GM18951 (cell line): ENCODE data around the gene SCMH1.

Experiments used
- POLR2A ChIP-seq: IDR thresholded peaks from 4 replicates; pipeline ENCODE4 v1.6.1; 2011; ENCODE audit warnings: mild to moderate bottlenecking; ENCODE audit not compliant: insufficient read length, insufficient read depth; ENCODE audit errors: extremely low read depth
- in situ Hi-C: fragments of 300-500 bp; cut with MboI; formaldehyde crosslinking; loops from one replicate; pipeline ENCODE4 v1.12.0; 2022; ENCODE audit warnings: low sequenced_read_pairs, mixed read lengths, inconsistent platforms; ENCODE audit not compliant: unreplicated experiment

SCMH1 gene

DNA sequence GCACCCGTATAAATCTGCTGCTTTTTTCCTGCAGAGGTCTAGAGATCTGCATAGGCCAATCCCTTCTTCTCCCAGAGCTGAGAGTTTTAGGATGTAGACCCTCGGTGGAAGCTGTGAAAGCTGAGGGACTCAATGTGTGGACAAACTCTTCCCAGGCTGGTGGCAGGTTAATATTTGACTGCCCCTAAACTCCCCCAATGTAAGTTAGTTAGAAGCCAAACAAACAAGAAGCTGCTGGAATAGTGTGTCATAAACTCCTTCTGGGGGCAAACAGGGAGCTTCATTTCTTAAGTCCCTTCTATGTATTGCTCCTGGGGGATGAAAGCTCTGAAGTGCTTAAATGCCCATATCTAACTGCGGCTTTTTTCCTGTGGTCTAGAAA lies 72.3 kb downstream of the SCMH1 start:
- in situ Hi-C loops: no loop called here
- TF ChIP-seq POLR2A: no peak

DNA sequence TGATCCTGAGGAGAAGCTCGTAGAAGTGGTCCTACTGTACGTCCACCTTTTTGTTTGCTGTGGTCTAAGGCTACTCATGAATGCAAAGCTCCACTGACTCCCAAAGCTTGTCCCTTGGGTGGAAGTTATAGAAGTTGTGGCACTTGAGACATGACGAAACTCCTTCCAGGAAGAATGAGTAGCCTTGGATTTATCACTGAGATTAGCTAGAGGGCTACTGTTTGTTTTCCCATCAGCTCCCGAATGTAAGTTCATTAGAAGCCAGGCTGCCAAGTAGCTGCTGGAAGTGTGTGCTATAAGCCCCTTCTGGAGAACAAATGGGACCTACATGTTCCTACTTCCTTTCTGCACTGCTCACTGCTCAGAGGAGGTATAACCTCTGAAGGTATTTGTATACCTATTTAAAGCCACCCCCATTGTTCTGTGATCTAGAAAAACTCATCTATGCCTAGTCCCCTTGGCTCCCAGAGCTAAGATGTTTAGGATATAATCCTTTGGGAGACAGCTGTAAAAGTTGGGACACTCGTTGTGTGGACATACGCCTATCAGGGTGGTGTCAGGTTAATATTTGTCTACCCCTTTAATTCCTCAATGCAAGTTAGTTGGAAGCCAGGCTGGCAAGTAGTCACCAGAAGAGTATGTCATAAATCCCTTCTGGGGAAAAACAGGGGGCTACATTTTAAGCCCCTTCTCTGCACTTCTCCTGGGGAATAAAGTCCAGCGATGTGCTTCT lies 72.9 kb downstream of the SCMH1 start:
- TF ChIP-seq POLR2A: no peak
- in situ Hi-C loops: no loop called here

DNA sequence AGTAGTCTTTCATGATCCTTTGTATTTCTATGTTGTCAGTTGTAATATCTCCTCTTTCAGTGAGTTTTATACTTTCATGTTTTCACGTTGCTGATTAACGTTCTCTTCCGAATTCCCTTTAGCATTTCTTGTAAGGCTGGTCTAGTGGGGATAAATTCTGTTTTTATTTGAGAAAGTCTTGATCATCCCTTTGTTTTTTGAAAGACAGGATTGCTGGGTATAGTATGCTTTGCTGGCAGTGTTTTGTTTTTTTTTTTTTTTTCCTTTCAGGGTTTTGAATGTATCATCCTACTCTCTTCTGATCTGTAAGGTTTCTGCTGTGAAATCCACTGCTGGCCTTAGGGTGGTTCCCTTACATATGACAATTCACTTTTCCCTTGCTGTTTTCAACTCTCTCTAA lies 74.4 kb downstream of the SCMH1 start:
- in situ Hi-C loops: no loop called here
- no peak for TF ChIP-seq POLR2A

DNA sequence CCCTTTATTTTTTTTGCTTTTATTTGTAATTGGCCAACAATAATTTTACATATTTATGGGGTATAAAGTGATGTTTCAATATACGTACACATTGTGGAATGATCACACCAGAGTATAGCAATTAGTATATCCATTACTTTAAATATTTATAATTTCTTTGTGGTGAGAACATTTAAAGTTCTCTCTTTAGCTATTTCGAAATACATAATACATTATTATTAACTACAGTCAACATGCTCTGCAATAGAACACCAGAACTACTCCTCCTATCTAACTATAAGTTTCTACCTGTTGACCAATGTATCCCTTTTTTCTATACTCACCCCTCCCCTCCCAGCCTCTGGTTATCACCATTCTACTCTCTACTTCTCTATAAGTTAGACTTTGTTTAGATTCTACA lies 77.4 kb downstream of the SCMH1 start:
- no peak for TF ChIP-seq POLR2A
- in situ Hi-C loops: no loop called here

DNA sequence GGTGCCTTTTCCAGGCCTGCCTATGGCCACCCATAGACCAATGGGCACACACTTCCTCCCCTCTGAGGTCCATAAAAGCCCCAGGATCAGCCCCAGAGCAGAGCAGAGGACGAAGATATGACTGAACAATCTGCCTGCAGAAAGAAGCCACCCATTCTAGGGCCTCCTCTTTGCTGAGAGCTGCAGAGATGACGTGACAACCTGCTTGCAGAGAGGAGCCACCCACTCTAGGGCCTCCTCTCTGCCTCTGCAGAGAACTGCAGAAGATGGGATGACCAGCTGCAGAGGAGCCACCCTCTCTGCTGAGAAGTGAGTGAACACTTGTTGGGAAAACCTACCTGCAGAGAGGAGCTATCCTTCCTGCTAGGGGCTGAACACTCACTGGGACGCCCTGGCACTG lies 79.7 kb downstream of the SCMH1 start:
- TF ChIP-seq POLR2A: no peak
- in situ Hi-C loops: no loop called here

DNA sequence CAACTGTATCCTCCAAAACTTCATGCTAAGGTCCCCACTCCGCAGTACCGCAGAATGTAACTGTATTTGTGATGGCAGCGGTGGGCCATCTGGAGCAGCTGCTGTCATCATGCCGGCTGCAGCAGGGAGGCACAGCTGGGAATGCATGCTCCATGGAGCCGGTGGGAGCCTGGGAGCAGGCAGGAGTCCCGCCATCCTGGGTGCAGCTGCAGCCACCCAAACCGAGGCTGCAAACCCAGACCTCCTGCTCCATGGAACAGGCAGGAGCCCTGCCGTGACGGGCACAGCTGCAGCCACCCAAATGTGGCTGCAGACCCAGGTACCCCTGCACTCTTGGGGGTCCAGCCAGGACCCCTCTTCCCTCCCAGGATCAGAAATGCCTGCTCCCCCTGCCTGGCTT lies 80.3 kb downstream of the SCMH1 start:
- no peak for TF ChIP-seq POLR2A
- in situ Hi-C loops: no loop called here

DNA sequence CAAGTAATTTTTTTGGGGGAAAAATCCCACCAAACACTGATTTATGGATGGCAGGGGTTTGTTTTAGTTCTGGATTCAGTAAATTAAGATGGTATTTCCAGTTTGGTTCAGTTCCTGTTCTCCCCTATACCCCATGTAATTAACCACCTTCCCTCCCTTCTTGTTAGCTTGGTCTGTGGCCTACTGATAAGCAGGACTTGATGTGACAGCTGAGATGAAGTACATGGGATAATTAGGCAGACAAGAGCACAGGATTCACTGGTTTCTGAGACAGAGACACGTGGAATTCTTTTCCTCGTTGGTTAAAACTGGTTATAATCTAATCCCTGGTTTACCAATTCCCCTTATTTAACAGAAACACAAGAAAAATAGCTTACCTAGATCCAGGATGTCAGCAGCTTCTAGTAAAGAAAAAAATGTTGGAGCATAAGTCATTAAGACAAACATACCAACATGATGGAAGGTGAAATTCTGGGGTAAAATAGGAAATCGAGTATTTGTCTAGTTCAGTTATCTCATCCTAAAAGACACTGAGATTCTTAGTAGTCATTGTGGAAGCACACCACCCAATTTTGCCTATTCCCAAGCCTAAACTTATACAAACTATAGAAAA lies 81.5 kb downstream of the SCMH1 start:
- no peak for TF ChIP-seq POLR2A
- in situ Hi-C loops: no loop called here

DNA sequence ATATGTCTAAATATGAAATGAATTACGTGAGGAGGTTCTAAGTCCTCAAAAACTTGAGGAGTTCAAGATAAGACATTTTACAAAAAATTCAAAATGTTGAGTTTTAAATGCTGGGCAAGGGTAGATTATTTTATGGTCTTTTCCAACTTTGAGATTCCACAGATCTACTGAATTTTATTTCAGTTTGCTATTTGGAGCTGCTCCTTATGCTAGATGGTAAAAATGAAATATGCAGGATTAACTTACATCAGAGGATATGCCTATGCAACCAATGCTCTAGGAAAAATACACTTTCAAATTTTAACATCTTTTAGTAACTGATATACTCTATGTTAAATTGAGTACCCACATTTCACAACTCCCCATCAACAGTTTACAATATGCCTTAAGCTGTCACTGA lies 83.1 kb downstream of the SCMH1 start:
- TF ChIP-seq POLR2A: no peak
- in situ Hi-C loops: no loop called here

DNA sequence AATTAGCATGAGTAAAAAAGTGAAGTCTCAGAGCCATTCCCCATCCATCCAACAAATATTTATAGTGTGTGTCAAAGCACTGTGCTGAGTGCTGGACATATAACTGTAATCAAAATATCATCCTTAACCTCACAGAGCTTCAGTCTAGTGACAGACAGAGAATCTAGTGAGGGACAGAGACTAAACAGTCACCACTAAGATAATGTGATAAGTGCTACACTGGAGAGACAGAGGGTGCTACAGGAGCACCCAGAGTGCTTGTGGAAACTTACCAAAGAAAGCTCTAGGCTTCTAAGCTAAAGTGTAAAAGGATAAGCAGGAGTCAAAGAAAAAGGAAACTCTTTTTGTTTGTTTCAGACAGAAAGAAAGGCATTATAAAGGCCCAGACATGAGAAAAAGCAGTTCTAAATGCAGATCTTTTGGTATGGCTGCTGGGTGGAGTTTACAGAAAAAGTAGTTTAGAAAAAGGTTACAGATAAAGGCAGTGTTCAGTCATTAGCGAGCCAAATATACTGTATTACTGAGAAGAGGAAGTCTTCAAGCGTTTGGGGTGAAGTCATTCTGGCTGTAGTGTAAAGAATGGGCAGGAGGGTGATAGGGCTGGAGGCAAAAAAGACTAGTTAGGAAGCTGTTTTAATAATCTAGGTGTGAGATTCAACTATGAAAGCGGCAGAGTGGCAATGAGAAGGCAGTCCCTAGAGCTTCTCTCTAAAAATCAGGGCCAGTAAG lies 83.8 kb downstream of the SCMH1 start:
- TF ChIP-seq POLR2A: no peak
- in situ Hi-C loops: no loop called here

DNA sequence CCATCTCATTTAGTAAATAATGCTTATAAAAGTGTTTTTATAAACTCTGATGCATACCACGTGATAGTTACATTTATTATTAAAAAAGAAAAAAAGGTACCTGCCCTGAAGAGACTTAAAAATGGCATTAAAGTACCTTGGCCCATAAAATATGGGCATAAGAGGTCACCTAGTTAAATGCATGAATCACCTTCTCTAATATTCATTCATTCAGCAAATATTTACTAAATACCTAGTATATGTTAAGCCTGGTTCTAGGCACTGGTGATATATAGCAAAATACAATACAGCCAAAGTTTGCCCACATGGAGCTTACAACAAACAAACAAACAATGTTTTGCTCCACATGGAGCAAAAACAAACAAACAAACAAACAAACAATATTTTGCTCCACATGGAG lies 87.0 kb downstream of the SCMH1 start:
- in situ Hi-C loops: no loop called here
- TF ChIP-seq POLR2A: no peak

DNA sequence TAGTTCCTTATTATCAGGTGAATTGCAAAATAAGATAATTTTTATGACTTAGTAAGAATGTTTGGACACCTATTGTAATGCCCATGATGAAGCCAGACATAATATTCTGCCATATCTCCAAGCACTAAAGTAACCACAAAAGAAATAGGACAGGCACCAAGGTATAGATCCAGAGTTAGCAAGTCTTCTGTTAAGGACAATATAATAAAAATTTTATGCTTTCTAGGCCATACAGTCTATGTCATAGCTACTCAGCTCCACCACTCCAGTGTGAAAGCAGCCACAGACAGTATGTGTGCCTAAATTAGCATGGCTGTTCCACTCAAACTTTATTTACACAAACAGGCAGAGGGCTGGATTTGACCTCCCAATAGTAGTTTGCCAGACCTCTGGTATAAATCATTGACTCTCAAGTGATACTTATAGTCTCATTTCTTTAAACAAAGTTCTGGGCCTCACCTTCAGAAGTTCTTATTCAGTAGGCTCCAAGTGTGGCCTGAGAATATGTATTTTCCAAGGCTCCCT lies 88.3 kb downstream of the SCMH1 start:
- in situ Hi-C loops: no loop called here
- no peak for TF ChIP-seq POLR2A

DNA sequence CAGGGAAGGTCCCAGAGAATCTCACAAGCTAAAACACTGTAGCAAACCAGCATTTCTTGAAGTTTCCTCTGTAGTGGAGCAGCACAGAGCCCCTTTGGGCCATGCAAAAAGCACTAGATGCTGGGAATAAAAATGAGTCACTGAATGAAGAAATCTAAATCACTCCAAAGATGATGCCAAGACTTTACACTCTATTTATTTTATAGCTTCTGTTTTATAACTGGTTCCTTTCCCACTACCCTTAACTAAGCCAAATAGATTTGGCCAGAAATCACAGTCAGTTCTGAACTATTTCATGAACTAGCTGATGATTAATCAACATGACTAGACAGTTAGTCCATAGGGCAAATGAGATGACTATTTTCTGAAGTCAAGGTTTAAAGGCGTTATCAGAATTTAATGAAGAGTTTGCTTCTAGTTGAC lies 89.5 kb downstream of the SCMH1 start:
- TF ChIP-seq POLR2A: no peak
- in situ Hi-C loops: no loop called here

DNA sequence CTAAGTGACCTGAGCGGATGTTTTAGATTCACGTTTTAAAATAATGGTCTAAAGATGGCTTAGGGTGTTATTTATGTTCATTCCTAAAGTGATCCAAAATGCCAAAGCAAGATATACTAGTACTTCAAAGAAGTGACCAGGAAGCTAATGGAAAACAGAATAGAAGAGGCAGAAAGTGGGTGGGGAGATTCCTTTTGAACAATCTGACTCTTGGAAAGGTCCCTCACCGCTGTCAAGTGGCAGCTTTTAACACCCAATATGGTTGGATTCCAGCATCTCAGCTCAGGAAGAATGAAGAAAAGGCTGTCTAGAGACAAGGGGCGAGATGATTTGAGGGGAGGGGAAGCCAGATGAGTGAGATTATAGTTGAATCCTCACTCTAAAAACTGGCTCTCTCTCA lies 90.3 kb downstream of the SCMH1 start:
- in situ Hi-C loops: no loop called here
- TF ChIP-seq POLR2A: no peak

DNA sequence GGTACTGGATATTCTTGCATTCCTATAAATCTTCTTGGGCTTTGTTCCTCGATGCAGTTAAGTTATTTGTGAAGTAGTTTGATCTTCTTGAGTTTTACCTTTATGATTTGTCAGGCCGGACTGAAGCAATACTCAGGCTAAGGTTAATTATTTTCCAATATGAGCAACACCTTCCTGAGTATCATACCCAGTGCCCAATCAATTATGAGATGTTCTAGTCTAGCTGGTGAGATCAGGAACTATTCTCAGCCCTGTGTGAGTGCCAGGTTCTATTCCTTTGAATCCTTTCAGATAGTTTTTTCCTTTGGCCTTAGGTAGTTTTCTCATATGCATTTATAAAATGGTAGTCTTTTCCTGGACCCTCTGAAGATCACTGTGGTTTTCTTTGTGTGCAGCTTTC lies 92.5 kb downstream of the SCMH1 start:
- no peak for TF ChIP-seq POLR2A
- in situ Hi-C loops: no loop called here
